IMR-90 (cell line): Measurements from ENCODE around the gene IL36A. TPM values are rescaled to one million over a fixed set of nuclear protein-coding genes. Genes with fewer than 3 reads are reported as not detected.

Experiments
- ATAC-seq: fragments of 200-7000 bp; cut with Tn5 transposase; 2 replicates; pipeline ENCODE4 v1.9.1; 2020; ENCODE audit warnings: low read depth, mild to moderate bottlenecking, moderate library complexity
- BruUV-seq: library from RNA; stranded (reverse); fragments of 400-500 nt; replicated peaks from 2 replicates; lab custom pipeline; 2021; lab: Mats Ljungman, UMichigan
- CTCF ChIA-PET: fragments of 300-600 bp; formaldehyde crosslinking; extraction: SDS; loops from one replicate; lab custom pipeline; 2021; ENCODE audit warnings: antibody characterized with exemption; lab: Yijun Ruan, JAX
- POLR2A ChIA-PET: fragments of 300-600 bp; sonication (Branson Sonifier 250); formaldehyde crosslinking; loops from one replicate; lab custom pipeline; 2022; ENCODE audit warnings: antibody characterized with exemption; ENCODE audit not compliant: unreplicated experiment; lab: Charles Lee
- DNase-seq: peaks from one replicate; pipeline ENCODE4 v3.0.0; 2013
- H2AFZ ChIP-seq: replicated peaks from 2 replicates; pipeline ENCODE3; 2013; ENCODE audit warnings: low read length, mild to moderate bottlenecking; ENCODE audit not compliant: poor library complexity
- H2AK5ac ChIP-seq: 2 replicates; pipeline ENCODE4 v1.6.1; 2013; ENCODE audit warnings: low read depth, low read length, inconsistent platforms
- H2AK9ac ChIP-seq: replicated peaks from 2 replicates; pipeline ENCODE3; 2013; ENCODE audit warnings: mild to moderate bottlenecking, low read depth, low read length, moderate library complexity; ENCODE audit not compliant: poor library complexity
- H2BK120ac ChIP-seq: 2 replicates; pipeline ENCODE4 v1.6.1; 2013; ENCODE audit warnings: low read depth, low read length, inconsistent platforms
- H2BK15ac ChIP-seq: 3 replicates; pipeline ENCODE4 v1.6.1; 2013; ENCODE audit warnings: low read depth, low read length, inconsistent platforms
- H2BK20ac ChIP-seq: 2 replicates; pipeline ENCODE4 v1.6.1; 2013; ENCODE audit warnings: low read depth, mild to moderate bottlenecking, inconsistent platforms, low read length, moderate library complexity
- H2BK5ac ChIP-seq: 2 replicates; pipeline ENCODE4 v1.6.1; 2013; ENCODE audit warnings: mild to moderate bottlenecking, low read depth, low read length, inconsistent platforms; ENCODE audit not compliant: poor library complexity, severe bottlenecking
- H3K14ac ChIP-seq: replicated peaks from 2 replicates; pipeline ENCODE4 v1.6.1; 2013; ENCODE audit warnings: low read depth, low read length, inconsistent platforms
- H3K18ac ChIP-seq: 2 replicates; pipeline ENCODE4 v1.6.1; 2013; ENCODE audit warnings: low read depth, low read length, control low read depth
- H3K23ac ChIP-seq: 2 replicates; pipeline ENCODE4 v1.6.1; 2013; ENCODE audit warnings: low read depth, low read length, inconsistent platforms
- H3K27ac ChIP-seq: 2 replicates; pipeline ENCODE4 v1.5.1; 2013; ENCODE audit warnings: mild to moderate bottlenecking, control low read depth, low read length; ENCODE audit not compliant: insufficient read depth
- H3K27me3 ChIP-seq: 2 replicates; pipeline ENCODE4 v1.6.1; 2013; ENCODE audit warnings: low read length; ENCODE audit not compliant: control insufficient read depth, insufficient read depth
- H3K36me3 ChIP-seq: 2 replicates; pipeline ENCODE4 v1.6.1; 2013; ENCODE audit warnings: low read length, mixed read lengths; ENCODE audit not compliant: control insufficient read depth, insufficient read depth
- H3K4ac ChIP-seq: 2 replicates; pipeline ENCODE4 v1.6.1; 2013; ENCODE audit warnings: low read depth, low read length, inconsistent platforms
- H3K4me1 ChIP-seq: 2 replicates; pipeline ENCODE4 v1.6.1; 2013; ENCODE audit warnings: low read length, mixed read lengths; ENCODE audit not compliant: control insufficient read depth, insufficient read depth
- H3K4me2 ChIP-seq: 2 replicates; pipeline ENCODE4 v1.6.1; 2013; ENCODE audit warnings: low read depth, mild to moderate bottlenecking, control low read depth, low read length, moderate library complexity
- H3K4me3 ChIP-seq: 2 replicates; pipeline ENCODE4 v1.5.1; 2013; ENCODE audit warnings: low read depth, mild to moderate bottlenecking, control low read depth, low read length, moderate library complexity; ENCODE audit not compliant: insufficient read depth
- H3K56ac ChIP-seq: 2 replicates; pipeline ENCODE4 v1.6.1; 2013; ENCODE audit warnings: low read length, inconsistent platforms; ENCODE audit not compliant: insufficient read depth; ENCODE audit errors: extremely low read depth
- H3K79me1 ChIP-seq, 2 experiments: 2 replicates each; pipeline ENCODE4 v1.6.1; 2013; ENCODE audit warnings: low read length in 2 of 2, inconsistent platforms in 1 of 2, low read depth in 1 of 2
- H3K9ac ChIP-seq: 2 replicates; pipeline ENCODE4 v1.6.1; 2013; ENCODE audit warnings: low read depth, low read length, control low read depth
- H3K9me1 ChIP-seq: 2 replicates; pipeline ENCODE4 v1.6.1; 2013; ENCODE audit warnings: low read length, inconsistent platforms; ENCODE audit not compliant: insufficient read depth
- H3K9me3 ChIP-seq: 2 replicates; pipeline ENCODE4 v1.6.1; 2013; ENCODE audit warnings: low read length; ENCODE audit not compliant: control insufficient read depth, insufficient read depth
- H4K20me1 ChIP-seq: 2 replicates; pipeline ENCODE4 v1.6.1; 2013; ENCODE audit warnings: low read length, inconsistent platforms; ENCODE audit not compliant: insufficient read depth
- H4K5ac ChIP-seq: 2 replicates; pipeline ENCODE4 v1.6.1; 2013; ENCODE audit warnings: mild to moderate bottlenecking, low read depth, low read length, control low read depth
- H4K8ac ChIP-seq, 2 experiments: 2 replicates each; pipeline ENCODE4 v1.6.1; 2013; ENCODE audit warnings: low read depth in 2 of 2, low read length in 2 of 2, control low read depth in 1 of 2, inconsistent platforms in 1 of 2
- H4K91ac ChIP-seq: 2 replicates; pipeline ENCODE4 v1.6.1; 2013; ENCODE audit warnings: low read depth, low read length, inconsistent platforms; ENCODE audit not compliant: insufficient read depth
- CEBPB ChIP-seq: IDR thresholded peaks from 2 replicates; pipeline ENCODE4 v1.6.1; 2012; ENCODE audit warnings: low read depth, low read length, improper control_type of control experiment
- RFX5 ChIP-seq: IDR thresholded peaks from 2 replicates; pipeline ENCODE4 v1.8.0; 2012; ENCODE audit warnings: low read depth, mild to moderate bottlenecking, low read length, moderate library complexity
- SMC3 ChIP-seq: fragments of 150-350 bp; IDR thresholded peaks from 2 replicates; pipeline ENCODE4 v1.6.1; 2016; ENCODE audit warnings: low read depth, mild to moderate bottlenecking, antibody characterized with exemption, low read length, moderate library complexity
- WGBS, 2 experiments: methylation state at CpG; one replicate each; pipeline versions ENCODE4 v1.1.5 to v1.1.7; 2013; ENCODE audit warnings: missing lambda C conversion rate in 2 of 2; ENCODE audit not compliant: insufficient read length in 1 of 2; ENCODE audit errors: extremely low coverage in 2 of 2; 5-methylcytosine and 5-hydroxymethylcytosine counted together
- dilution Hi-C: fragments of 300-500 bp; cut with HindIII; formaldehyde crosslinking; loops from one replicate; pipeline ENCODE4 v1.14.3; 2018; ENCODE audit warnings: low sequenced_read_pairs; ENCODE audit not compliant: unreplicated experiment
- in situ Hi-C: fragments of 300-500 bp; cut with MboI; formaldehyde crosslinking; loops from 3 replicates; pipeline ENCODE4 v1.14.3; 2019; ENCODE audit warnings: low sequenced_read_pairs, inconsistent platforms, mixed read lengths
- intact Hi-C: fragments of 100-400 bp; cut with micrococcal nuclease; formaldehyde crosslinking; loops from 2 replicates; pipeline ENCODE4 v1.10.0; 2022
- polyA plus RNA-seq, 3 experiments: library from polyadenylated mRNA; depleted of rRNA; stranded (reverse); fragments of >200 nt; gene quantifications; 2 replicates each; pipeline ENCODE4 v1.2.3, GENCODE V29; 2012; ENCODE audit warnings: low replicate concordance in 1 of 3
- total RNA-seq: library from RNA; depleted of rRNA; stranded (reverse); fragments of >200 nt; gene quantifications from 2 replicates; pipeline ENCODE4 v1.2.3, GENCODE V29; 2012

IL36A gene
- total and polyA plus RNA-seq, 2 of the 4 experiments (the other 2 are of a cell fraction) = not detected

GRCh38 chr2:113012436-113013335 lies 7.4 kb downstream of the IL36A start:
- Histone ChIP-seq H3K4me2 (no peak overlapping the region), H3K4me3 (no peak overlapping the region), H3K36me3 (no peaks in the 10 kb centered on the region), H3K79me1 (no peaks in the 10 kb centered on the region), H4K5ac (no peak overlapping the region), H4K91ac (no peak overlapping the region), H3K56ac (no peak overlapping the region), H2AK9ac (no peak overlapping the region), H3K27ac (no peak overlapping the region), H3K23ac (no peak overlapping the region), H3K4ac (no peak overlapping the region), H3K9ac (no peak overlapping the region), H2BK5ac (no peak overlapping the region), H2BK15ac (no peak overlapping the region), H2BK120ac (no peak overlapping the region), H2BK20ac (no peak overlapping the region), H4K20me1 (no peaks in the 10 kb centered on the region), H2AFZ (no peak overlapping the region), H3K18ac (no peak overlapping the region), H3K9me1 (no peaks in the 10 kb centered on the region), H4K8ac (no peak overlapping the region), H3K27me3 (peaks cover 2% of the 10 kb centered on the region; the same call in 1 of the 2 replicates), H2AK5ac (no peak overlapping the region), H3K4me1 (no peaks in the 10 kb centered on the region), H3K14ac (no peak overlapping the region), H3K9me3 (no peaks in the 10 kb centered on the region)
- CTCF ChIA-PET = no interaction called here
- dilution Hi-C loops (no loop called here), intact Hi-C loops (no loop called here), in situ Hi-C loops (no loop called here)
- POLR2A ChIA-PET = no interaction called here
- no TSS peak for BruUV-seq
- DNase-seq (peak; percentile 36), ATAC-seq (no peak)
- WGBS, 2 experiments = 28% methylated on average over 2 of the region's 8 CpGs; no CpG with 5 or more reads in 1 of the 2 experiments
- TF ChIP-seq CEBPB (no peak), RFX5 (no peak), SMC3 (no peak)
